ENCODE results near the gene SLC43A1.
"Not testable (repeated sequence)": the region's sequence is repeated elsewhere in the genome, so short reads cannot be mapped to it uniquely, and the experiment has no call there.

SLC43A1 gene

DNA sequence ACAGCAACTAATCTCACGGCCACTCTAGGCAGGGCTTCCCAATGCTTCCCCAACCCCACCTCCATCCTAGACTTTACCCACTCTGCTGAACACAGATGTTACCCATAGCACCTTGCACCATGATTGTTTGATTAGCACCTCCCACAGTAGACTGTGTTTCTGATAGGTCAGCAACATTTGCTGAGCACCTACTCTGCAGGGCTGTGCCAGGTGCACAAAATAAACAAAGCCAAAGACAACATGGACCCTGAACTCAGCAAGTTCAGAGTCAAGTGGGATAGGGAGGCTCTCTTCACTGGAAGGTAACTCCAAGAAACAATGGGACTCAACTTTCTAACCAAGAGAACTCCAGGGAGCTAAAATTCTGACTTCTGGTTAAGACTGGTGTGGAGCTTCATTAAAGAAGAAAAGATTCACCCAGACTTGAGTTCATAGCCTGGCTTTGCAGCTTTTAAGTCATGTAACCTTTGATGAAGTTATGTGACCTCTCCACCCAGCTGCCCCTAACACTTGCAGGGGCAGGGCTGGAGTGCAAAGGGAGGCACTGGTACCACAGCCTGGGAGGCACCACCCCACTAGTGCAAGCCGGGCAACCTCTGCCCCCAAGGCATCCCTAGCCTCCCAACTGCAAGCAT lies 61.8 kb downstream of the SLC43A1 start:
- TF ChIP-seq, protein P1, sequence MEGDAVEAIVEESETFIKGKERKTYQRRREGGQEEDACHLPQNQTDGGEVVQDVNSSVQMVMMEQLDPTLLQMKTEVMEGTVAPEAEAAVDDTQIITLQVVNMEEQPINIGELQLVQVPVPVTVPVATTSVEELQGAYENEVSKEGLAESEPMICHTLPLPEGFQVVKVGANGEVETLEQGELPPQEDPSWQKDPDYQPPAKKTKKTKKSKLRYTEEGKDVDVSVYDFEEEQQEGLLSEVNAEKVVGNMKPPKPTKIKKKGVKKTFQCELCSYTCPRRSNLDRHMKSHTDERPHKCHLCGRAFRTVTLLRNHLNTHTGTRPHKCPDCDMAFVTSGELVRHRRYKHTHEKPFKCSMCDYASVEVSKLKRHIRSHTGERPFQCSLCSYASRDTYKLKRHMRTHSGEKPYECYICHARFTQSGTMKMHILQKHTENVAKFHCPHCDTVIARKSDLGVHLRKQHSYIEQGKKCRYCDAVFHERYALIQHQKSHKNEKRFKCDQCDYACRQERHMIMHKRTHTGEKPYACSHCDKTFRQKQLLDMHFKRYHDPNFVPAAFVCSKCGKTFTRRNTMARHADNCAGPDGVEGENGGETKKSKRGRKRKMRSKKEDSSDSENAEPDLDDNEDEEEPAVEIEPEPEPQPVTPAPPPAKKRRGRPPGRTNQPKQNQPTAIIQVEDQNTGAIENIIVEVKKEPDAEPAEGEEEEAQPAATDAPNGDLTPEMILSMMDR (IDR thresholded peaks at IDR 0.05; ENCODE audit: low read depth, low read length) = no peak
- DNase-seq (ENCODE audit: low read depth, low spot score) = no peak
- in situ Hi-C loops (cut with HindIII; ENCODE audit: low sequenced_read_pairs) = no loop called here
- H3K4me3 ChIP-seq (ENCODE audit: low read depth, low read length) = no peak overlapping the region

DNA sequence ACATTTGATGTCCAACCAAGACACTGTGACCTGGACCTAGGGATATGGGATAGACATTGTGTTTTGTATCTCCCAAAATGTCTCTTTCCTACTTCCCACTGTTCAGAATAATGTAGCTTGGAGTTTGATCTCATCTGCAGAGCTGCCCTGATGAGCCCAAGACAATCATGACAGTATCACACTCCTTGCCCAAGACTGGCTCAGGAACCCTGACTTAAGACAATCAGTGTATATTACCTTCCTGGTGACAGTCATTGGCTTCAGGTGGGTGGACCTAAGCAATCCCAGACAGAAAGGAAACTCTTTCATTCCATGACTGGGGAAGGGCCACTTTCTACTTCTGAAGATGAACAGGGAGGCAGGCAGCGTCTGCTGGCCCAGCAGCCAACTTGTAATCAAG lies 69.4 kb downstream of the SLC43A1 start:
- no peak for DNase-seq (ENCODE audit: low read depth, low spot score)
- in situ Hi-C loops (cut with HindIII; ENCODE audit: low sequenced_read_pairs) = no loop called here
- TF ChIP-seq, protein P1 (IDR thresholded peaks at IDR 0.05; ENCODE audit: low read depth, low read length) = no peak
- no peak overlapping the region for H3K4me3 ChIP-seq (ENCODE audit: low read depth, low read length)

DNA sequence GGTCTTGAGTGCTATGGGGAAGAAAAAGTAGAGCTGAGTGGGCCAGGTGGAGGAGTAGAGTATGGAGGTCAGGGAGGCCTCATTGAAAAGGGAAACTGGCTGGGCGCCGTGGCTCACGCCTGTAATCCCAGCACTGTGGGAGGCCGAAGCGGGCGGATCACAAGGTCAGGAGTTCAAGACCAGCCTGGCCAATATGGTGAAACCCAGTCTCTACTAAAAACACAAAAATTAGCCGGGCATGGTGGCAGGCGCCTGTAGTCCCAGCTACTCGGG lies 70.4 kb downstream of the SLC43A1 start:
- in situ Hi-C loops (cut with HindIII; ENCODE audit: low sequenced_read_pairs); H3K4me3 ChIP-seq (ENCODE audit: low read depth, low read length); DNase-seq (ENCODE audit: low read depth, low spot score): not testable (repeated sequence)

DNA sequence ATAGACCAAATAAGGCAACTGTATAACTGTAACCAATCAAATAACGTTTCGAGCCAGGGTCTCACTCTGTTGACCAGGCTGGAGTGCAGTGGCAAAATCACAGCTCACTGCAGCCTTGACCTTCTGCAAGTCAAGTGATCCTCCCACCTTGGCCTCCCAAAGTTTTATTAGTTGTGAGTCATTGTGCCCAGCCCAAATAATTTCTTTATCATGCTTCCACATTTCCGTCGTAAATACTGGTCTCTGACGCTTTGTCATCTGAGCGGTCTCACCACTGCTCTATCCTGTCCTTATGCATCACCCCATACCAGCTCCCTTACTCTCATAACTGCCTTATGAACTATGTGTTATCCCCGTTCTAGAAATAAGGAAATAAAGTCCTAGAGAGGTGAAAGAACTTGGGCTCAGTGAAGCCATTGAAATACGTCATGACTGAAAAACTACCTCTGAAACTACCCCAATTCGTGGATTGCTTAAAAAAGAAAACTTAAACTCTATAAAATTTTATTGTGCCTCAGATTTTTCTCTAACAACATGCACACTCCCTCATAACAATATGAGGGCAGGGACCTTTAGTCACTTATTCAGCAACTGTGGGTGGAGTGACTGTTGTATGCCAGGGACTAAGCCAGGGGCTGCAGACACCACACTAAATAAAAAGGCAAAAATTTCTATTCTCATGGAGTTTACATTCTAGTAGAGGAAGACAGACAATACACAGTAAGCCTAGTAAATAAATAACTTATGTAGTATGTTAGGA lies 71.0 kb downstream of the SLC43A1 start:
- no peak for DNase-seq (ENCODE audit: low read depth, low spot score)
- in situ Hi-C loops (cut with HindIII; ENCODE audit: low sequenced_read_pairs) = no loop called here
- H3K4me3 ChIP-seq (ENCODE audit: low read depth, low read length) = no peak overlapping the region
- TF ChIP-seq, protein P1 (IDR thresholded peaks at IDR 0.05; ENCODE audit: low read depth, low read length) = no peak

DNA sequence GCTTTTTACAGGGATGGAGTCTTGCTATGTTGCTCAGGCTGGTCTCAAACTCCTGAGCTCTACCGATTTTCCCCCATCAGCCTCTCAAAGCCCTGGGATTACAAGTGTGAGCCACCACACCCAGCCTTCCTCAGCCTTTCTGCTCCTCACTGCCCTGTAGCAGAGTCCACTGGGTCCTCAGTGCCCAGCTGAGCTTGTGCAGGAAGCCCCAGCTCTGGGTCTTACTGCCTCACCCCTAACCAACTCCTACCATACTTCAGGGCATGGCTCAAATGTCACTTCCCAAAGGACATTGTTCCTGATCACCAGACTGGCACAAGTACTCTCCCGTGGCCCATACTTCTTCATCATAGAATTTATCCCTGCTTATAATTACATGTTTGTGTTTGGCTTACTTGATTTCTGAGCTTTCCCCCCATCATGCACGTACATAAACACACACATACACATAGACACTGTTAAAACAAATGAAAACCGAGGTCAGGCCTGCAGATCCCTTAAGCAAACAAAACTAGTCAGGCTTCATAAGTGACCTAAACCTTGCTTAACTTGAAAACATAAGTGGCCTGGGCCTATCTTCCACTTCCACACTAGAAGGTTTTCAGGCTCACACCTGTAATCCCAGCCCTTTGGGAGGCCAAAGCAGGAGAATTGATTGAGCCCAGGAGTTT lies 74.6 kb downstream of the SLC43A1 start:
- no peak overlapping the region for H3K4me3 ChIP-seq (ENCODE audit: low read depth, low read length)
- TF ChIP-seq, protein P1 (IDR thresholded peaks at IDR 0.05; ENCODE audit: low read depth, low read length) = no peak
- DNase-seq (ENCODE audit: low read depth, low spot score) = no peak
- in situ Hi-C loops (cut with HindIII; ENCODE audit: low sequenced_read_pairs) = no loop called here

DNA sequence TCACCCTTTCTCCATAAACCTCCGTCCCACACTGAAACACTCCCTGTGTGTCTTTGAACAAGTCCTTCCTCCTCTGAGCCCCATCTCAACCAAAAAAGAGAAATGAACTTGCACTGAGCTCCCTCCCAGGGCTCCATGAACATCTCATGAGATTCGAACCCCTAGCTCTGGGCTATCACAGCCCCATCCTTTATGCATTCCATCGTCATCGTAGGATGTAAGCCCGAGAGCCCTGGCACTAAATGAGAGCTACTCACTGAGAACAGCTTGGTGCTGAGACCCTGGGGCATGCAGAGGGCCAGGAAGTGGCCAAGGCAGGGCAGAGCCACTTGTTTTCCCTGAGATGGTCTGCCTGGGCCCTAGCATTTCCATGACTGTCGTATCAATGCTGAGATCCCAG lies 75.7 kb downstream of the SLC43A1 start:
- no peak overlapping the region for H3K4me3 ChIP-seq (ENCODE audit: low read depth, low read length)
- DNase-seq (ENCODE audit: low read depth, low spot score) = no peak
- in situ Hi-C loops (cut with HindIII; ENCODE audit: low sequenced_read_pairs) = no loop called here
- TF ChIP-seq, protein P1 (IDR thresholded peaks at IDR 0.05; ENCODE audit: low read depth, low read length) = no peak
